Measurements from ENCODE around the gene MASP2.

- TF ChIP-seq CTCF (IDR thresholded peaks at IDR 0.05), result no peak
- TF ChIP-seq POLR2A (IDR thresholded peaks at IDR 0.05), result no peak
These were observed 16.2 kb downstream of the MASP2 start for GRCh38 chr1:11030865-11031264.
